Measurements from ENCODE around the gene GTF2A1L.

DNA sequence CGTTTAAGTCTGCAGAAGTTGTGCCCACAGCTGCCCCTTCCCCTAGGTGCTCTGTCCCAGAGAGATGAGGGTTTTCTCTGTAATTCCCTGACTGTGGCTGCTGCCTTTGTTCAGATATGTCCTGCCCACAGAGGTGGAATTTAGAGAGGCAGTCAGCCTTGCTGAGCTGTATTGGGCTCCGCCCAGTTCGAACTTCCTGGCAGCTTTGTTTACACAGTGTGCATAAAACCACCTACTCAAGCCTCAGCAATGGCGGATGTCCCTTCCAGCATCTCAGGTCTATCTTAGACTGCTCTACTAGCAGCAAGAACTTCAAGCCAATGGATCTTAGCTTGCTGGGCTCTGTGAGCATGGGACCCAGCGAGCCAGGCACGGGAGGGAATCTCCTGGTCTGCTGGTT is 89.8 kb downstream of the GTF2A1L start:
- TF ChIP-seq ELF1 (IDR thresholded peaks at IDR 0.05; ENCODE audit: borderline replicate concordance, low read depth): no peak
- no peak for TF ChIP-seq EZH2phosphoT487 (IDR thresholded peaks at IDR 0.05; ENCODE audit: borderline replicate concordance)
- TF ChIP-seq SIN3A (IDR thresholded peaks at IDR 0.05; ENCODE audit: low read depth): no peak
- no peak for TF ChIP-seq EZH2 (IDR thresholded peaks at IDR 0.05)
- TF ChIP-seq, protein P1, sequence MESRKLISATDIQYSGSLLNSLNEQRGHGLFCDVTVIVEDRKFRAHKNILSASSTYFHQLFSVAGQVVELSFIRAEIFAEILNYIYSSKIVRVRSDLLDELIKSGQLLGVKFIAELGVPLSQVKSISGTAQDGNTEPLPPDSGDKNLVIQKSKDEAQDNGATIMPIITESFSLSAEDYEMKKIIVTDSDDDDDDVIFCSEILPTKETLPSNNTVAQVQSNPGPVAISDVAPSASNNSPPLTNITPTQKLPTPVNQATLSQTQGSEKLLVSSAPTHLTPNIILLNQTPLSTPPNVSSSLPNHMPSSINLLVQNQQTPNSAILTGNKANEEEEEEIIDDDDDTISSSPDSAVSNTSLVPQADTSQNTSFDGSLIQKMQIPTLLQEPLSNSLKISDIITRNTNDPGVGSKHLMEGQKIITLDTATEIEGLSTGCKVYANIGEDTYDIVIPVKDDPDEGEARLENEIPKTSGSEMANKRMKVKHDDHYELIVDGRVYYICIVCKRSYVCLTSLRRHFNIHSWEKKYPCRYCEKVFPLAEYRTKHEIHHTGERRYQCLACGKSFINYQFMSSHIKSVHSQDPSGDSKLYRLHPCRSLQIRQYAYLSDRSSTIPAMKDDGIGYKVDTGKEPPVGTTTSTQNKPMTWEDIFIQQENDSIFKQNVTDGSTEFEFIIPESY (IDR thresholded peaks at IDR 0.05; ENCODE audit: extremely low read depth, insufficient replicate concordance, low read length): no peak
- TF ChIP-seq, protein P2, sequence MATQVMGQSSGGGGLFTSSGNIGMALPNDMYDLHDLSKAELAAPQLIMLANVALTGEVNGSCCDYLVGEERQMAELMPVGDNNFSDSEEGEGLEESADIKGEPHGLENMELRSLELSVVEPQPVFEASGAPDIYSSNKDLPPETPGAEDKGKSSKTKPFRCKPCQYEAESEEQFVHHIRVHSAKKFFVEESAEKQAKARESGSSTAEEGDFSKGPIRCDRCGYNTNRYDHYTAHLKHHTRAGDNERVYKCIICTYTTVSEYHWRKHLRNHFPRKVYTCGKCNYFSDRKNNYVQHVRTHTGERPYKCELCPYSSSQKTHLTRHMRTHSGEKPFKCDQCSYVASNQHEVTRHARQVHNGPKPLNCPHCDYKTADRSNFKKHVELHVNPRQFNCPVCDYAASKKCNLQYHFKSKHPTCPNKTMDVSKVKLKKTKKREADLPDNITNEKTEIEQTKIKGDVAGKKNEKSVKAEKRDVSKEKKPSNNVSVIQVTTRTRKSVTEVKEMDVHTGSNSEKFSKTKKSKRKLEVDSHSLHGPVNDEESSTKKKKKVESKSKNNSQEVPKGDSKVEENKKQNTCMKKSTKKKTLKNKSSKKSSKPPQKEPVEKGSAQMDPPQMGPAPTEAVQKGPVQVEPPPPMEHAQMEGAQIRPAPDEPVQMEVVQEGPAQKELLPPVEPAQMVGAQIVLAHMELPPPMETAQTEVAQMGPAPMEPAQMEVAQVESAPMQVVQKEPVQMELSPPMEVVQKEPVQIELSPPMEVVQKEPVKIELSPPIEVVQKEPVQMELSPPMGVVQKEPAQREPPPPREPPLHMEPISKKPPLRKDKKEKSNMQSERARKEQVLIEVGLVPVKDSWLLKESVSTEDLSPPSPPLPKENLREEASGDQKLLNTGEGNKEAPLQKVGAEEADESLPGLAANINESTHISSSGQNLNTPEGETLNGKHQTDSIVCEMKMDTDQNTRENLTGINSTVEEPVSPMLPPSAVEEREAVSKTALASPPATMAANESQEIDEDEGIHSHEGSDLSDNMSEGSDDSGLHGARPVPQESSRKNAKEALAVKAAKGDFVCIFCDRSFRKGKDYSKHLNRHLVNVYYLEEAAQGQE (IDR thresholded peaks at IDR 0.05; ENCODE audit: low read depth): no peak
- TF ChIP-seq, protein P3, sequence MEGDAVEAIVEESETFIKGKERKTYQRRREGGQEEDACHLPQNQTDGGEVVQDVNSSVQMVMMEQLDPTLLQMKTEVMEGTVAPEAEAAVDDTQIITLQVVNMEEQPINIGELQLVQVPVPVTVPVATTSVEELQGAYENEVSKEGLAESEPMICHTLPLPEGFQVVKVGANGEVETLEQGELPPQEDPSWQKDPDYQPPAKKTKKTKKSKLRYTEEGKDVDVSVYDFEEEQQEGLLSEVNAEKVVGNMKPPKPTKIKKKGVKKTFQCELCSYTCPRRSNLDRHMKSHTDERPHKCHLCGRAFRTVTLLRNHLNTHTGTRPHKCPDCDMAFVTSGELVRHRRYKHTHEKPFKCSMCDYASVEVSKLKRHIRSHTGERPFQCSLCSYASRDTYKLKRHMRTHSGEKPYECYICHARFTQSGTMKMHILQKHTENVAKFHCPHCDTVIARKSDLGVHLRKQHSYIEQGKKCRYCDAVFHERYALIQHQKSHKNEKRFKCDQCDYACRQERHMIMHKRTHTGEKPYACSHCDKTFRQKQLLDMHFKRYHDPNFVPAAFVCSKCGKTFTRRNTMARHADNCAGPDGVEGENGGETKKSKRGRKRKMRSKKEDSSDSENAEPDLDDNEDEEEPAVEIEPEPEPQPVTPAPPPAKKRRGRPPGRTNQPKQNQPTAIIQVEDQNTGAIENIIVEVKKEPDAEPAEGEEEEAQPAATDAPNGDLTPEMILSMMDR (IDR thresholded peaks at IDR 0.05 in 2 of 3, conservative IDR thresholded peaks at IDR 0.05 in 1 of 3; ENCODE audit: borderline replicate concordance in 1 of 3, insufficient read depth in 1 of 3, low read depth in 2 of 3, low read length in 2 of 3): no peak
- TF ChIP-seq ZFX (IDR thresholded peaks at IDR 0.05): no peak
- TF ChIP-seq POLR2AphosphoS5 (IDR thresholded peaks at IDR 0.05; ENCODE audit: low read depth, low read length): no peak
- TF ChIP-seq FOSL1 (IDR thresholded peaks at IDR 0.05; ENCODE audit: low read depth): no peak
- TF ChIP-seq POLR2A (IDR thresholded peaks at IDR 0.05; ENCODE audit: borderline replicate concordance, extremely low read depth, insufficient read depth, insufficient read length): no peak
- TF ChIP-seq YY1 (IDR thresholded peaks at IDR 0.05; ENCODE audit: extremely low read depth, insufficient replicate concordance, low read depth, low read length): no peak
